ENCODE results near the gene ROMO1.
"Not testable (repeated sequence)": the region's sequence is repeated elsewhere in the genome, so short reads cannot be mapped to it uniquely, and the experiment has no call there.

The ROMO1 gene

DNA sequence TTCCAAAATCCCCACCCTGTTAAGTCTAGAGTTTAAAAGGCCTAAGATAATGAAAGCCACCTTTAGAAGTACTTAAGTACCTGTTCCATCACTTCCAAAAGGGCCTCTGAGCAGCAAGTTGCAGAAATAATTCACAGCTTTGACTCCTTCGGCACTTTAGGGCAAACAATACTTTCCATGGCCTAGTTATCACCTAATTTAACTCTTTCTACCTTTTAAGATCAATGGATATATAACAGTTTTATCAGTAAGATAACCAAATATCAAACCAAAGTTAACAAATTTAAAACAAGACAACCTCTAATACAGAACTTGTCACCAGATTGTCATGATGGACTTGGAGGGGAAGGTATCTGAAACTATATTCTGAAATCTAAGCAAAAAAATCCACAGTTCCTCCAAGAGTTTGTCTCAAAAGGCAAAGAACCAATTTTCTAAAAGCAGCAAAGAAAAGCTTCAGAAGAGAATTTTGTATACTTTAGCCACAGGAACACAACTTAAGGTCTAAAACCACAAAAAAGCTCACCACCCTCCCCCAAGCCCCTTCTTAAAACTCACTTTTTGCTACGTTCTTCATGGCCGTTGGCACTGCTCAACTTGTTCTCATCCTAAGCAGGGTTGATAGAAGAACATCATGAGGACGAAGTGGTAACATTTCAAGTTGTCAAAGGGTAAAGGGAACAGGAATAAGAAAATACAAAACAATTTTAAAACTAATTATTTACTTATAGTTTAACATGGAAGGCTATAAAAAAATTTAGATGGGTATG is 39.4 kb downstream of the ROMO1 start:
- DNase-seq (ENCODE audit: low spot score), result no peak
- TF ChIP-seq, protein P1, sequence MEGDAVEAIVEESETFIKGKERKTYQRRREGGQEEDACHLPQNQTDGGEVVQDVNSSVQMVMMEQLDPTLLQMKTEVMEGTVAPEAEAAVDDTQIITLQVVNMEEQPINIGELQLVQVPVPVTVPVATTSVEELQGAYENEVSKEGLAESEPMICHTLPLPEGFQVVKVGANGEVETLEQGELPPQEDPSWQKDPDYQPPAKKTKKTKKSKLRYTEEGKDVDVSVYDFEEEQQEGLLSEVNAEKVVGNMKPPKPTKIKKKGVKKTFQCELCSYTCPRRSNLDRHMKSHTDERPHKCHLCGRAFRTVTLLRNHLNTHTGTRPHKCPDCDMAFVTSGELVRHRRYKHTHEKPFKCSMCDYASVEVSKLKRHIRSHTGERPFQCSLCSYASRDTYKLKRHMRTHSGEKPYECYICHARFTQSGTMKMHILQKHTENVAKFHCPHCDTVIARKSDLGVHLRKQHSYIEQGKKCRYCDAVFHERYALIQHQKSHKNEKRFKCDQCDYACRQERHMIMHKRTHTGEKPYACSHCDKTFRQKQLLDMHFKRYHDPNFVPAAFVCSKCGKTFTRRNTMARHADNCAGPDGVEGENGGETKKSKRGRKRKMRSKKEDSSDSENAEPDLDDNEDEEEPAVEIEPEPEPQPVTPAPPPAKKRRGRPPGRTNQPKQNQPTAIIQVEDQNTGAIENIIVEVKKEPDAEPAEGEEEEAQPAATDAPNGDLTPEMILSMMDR (IDR thresholded peaks at IDR 0.05; ENCODE audit: extremely low read depth, missing control alignments), result no peak

GRCh38 chr20:35739294-35740163 is 40.3 kb downstream of the ROMO1 start:
- no peak for DNase-seq (ENCODE audit: low spot score)
- TF ChIP-seq, protein P1 (IDR thresholded peaks at IDR 0.05; ENCODE audit: extremely low read depth, missing control alignments), result no peak

- peak; percentile 89 for DNase-seq (ENCODE audit: low spot score)
- TF ChIP-seq, protein P1 (IDR thresholded peaks at IDR 0.05; ENCODE audit: extremely low read depth, missing control alignments), result no peak
These were observed 42.9 kb downstream of the ROMO1 start, which contains the start of gene RBM39 for GRCh38 chr20:35741892-35742740. Gene RBM39 (minus strand): TSS chr20:35742260. CDS start chr20:35740874, 1,386 bp downstream.

- TF ChIP-seq, protein P1 (IDR thresholded peaks at IDR 0.05; ENCODE audit: extremely low read depth, missing control alignments), result no peak
These were observed 43.7 kb downstream of the ROMO1 start for GRCh38 chr20:35742741-35743523.

GRCh38 chr20:35743693-35744491 is 44.7 kb downstream of the ROMO1 start:
- no peak for DNase-seq (ENCODE audit: low spot score)
- TF ChIP-seq, protein P1 (IDR thresholded peaks at IDR 0.05; ENCODE audit: extremely low read depth, missing control alignments), result no peak

More at GRCh38 chr20:35742741-35743523, 43.7 kb downstream of the ROMO1 start:
- DNase-seq (ENCODE audit: low spot score), result peak; percentile 40

GRCh38 chr20:35744492-35744841 is 45.3 kb downstream of the ROMO1 start:
- DNase-seq (ENCODE audit: low spot score), result not testable (repeated sequence)
